Measurements from ENCODE around the gene REEP1.

DNA sequence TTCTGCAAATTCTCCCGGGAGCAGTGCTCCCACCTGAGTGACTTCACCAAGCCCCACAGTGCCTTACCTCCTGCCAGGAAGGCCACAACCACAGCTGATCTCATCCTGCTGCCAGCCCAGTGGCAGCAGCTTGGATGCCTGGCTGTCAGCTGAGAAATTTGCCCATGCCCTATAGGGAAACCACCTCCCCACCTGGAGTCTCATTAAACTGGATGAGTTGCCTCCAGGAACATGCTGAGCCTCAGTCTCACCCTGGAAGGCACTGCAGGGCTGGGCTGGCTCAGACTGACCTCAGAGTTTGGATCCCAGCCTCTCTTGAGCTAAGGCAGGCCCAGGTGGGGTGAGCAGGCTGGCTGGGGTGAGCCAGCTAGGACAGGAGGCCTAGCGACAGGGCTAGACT lies 23.3 kb downstream of the REEP1 start:
- TF ChIP-seq, protein P1, sequence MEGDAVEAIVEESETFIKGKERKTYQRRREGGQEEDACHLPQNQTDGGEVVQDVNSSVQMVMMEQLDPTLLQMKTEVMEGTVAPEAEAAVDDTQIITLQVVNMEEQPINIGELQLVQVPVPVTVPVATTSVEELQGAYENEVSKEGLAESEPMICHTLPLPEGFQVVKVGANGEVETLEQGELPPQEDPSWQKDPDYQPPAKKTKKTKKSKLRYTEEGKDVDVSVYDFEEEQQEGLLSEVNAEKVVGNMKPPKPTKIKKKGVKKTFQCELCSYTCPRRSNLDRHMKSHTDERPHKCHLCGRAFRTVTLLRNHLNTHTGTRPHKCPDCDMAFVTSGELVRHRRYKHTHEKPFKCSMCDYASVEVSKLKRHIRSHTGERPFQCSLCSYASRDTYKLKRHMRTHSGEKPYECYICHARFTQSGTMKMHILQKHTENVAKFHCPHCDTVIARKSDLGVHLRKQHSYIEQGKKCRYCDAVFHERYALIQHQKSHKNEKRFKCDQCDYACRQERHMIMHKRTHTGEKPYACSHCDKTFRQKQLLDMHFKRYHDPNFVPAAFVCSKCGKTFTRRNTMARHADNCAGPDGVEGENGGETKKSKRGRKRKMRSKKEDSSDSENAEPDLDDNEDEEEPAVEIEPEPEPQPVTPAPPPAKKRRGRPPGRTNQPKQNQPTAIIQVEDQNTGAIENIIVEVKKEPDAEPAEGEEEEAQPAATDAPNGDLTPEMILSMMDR (IDR thresholded peaks at IDR 0.05), result no peak
- no peak for TF ChIP-seq POLR2A (IDR thresholded peaks at IDR 0.05)
